GM21723 (cell line): Measurements from ENCODE around the gene GPR31.

Experiments used
- ATAC-seq: cut with Tn5 transposase; IDR thresholded peaks from one replicate; pipeline ENCODE4 v1.9.1; 2021; ENCODE audit warnings: mild to moderate bottlenecking, moderate library complexity; ENCODE audit not compliant: unreplicated experiment

Gene GPR31

DNA sequence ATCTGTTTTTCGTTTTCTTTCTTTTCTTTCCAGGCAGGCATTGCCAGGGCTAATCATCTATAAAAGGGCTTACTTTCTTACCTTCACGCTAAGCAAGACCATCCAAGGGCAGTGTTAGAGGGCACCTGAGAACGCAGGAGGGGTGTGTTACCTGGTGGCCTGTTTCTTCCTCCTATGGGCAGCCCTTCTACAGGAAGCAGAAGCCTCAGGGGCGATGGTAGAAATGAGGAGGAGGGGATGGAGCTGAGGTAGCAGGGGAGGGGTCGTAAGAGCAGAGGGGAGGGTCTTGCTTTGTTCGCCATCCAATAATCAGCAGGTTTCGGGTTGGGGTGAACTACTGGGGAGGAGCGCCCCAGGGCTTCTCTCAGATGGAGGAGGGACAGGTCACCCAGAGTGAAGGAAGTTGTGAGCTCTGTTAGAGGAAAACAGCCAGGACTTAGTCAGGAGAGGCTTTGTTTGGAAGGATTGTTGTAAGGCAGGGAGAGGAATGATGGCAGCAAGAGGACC, 36.4 kb downstream of the GPR31 start:
- peak; percentile 1 for ATAC-seq

DNA sequence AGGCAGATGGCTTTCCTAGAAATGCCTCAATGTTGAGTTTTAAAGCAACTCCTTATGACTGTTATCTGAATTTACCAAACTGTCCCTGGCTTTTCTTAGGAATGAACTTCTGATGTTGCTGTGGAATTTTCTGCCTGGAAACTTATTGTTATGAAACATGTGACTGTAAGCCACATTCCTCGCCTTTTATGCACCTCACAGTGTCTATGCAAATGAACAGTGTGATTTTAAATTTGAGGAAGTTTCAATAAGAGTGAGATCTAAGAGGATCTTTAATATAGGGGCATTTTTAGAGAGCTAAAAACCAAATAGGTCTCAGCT, 37.2 kb downstream of the GPR31 start:
- ATAC-seq: no peak

DNA sequence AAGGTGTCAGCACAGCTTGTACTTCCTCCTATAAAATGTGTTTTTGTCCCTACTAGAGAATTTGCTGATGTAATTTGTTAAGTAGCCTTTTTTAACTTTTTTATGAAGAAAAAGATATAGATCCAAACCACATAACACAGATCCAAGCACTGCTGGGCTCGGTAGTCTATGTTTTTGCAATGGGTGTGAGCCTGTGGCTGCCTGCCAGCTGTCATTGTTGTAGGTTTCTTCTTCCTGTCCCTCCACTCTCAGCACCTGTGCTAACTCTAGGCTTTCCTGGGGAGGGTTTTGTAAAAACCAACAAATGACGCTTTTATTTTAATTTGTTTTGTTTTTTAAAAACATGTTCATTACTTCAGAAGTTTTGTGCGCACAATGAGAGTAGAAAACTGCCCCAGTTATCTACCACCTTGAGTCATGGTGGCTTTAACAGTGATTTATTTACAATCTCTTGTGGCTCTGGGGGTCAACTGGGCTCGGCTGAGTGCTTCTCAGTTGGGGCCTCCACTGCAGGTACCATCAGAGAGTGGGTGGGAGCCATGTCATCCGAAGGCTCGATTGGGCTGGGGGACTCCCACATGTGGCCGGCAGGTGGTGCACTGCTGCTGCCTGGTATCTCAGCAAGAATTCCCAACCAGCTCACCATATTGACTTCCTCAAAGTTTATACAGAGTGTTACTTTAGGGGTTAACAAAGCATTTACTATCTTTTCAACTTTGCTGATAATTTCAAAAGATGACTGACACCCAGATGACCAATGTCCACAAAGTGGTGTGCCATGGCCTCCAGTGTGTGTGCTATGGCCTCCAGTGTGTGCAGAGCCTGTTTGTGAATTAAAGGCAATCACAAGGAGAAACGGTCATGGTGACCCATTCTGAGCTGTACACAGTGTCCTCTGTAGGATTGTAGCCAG, 37.9 kb downstream of the GPR31 start:
- no peak for ATAC-seq

DNA sequence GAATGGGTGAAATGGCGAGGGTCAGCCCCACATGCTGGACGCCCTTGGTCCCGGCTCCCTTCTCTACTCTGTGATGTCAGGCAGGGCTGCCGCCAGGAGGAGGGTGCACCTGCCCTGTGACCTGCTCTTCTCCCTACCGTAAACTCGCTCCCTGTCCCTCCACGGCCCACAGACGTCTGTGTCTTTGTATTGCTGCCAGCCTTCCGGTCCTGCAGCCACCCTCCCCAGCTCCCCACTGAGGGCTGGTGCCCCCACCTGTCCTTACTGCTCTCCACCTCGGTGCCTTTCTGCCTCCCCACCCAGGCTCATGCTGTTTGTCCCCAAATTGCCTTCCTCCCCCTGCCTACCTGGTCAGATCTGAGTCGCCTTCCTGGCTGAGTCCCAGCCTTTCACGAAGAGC, 38.9 kb downstream of the GPR31 start:
- ATAC-seq: no peak

DNA sequence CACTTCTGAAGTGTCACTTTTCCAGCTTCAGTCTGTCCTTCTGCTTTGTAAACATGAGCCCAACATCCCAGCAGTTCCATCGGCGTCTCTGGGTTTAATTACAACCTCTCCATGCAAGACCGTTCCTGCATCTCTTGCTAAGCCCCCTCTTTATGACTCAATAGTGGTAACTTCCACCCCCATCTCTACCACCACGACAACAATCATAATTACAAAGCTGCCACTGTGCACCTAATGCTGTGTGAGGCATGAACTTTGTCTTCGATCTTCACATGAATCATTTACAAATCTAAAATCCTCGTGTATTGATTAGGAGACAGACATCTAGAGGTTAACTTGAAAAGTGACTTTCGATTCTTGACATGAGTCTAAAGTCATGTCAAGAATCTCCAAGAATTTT, 39.8 kb downstream of the GPR31 start:
- no peak for ATAC-seq

DNA sequence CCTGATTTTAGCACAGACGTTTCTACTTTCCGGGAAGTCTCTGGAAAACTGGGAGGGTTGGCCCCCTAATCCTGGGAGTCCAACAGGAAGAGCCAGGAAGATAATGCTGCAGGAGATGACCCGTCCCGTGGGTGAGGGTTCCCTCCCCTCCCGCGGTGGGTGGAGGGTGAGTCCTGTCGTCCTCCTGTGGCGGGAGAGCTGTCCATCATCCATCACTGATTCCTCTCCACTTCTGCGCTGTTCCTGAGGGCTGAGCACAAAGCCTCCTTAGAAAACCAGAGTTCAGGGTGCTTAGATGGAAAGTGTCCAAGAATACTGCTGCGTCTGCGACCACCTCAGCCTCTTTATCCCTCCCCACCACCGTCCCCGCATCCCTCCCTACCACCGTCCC, 40.9 kb downstream of the GPR31 start:
- no peak for ATAC-seq

DNA sequence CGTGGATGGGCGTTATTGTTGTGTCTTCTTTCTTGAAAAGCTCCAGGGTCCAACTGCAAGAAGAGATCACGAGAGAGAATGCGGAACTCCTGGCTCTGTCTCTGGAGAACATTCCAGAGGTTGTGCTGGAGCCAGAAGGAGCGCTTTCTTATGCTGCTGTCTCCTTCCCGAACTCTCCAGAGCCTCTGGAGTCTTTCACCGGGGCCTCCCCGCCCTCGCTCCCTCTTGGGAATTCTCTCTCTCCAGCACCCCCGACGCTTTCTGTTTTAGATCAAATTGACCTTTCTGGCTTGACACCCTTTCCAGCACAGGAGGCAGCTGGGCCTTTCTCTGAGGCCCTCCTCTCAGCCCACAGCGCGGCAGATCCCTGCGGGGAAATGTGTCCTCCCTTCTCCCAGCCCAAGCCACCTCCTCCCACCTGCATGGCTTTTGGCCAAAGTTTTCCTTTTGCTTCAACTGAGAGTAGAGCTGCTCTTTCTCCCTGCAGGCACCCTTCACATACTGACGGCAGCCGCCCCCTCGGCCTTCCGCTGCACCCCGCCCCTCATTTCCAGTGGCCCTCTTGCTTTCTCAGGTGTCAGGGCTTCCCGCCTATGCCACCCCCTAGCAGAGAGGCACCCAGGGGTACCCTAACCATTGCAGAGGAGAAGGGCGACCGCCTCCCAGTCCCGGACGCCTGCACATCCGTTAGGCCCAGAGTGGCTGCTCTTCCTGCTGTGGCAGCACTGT, 41.5 kb downstream of the GPR31 start:
- ATAC-seq: no peak

DNA sequence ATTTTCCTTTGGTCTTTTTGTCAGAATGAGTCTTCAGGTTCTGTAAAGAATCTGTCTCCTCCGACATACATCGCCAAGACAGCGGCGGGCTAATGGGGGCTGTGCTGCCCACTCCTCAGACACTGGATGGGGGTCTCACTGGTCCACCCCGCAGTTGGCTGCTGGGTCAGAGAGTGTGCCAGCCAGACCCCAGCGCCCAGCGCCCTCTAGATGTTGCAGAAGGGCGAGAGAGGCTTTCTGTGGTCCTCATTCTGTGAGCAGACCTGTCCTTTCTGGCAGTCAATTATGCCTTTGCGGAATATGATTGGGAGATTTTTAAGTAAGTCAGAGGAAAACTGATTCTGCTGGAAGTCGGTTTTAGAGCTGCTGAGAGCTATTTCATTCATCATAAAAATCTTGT, 42.7 kb downstream of the GPR31 start:
- no peak for ATAC-seq

DNA sequence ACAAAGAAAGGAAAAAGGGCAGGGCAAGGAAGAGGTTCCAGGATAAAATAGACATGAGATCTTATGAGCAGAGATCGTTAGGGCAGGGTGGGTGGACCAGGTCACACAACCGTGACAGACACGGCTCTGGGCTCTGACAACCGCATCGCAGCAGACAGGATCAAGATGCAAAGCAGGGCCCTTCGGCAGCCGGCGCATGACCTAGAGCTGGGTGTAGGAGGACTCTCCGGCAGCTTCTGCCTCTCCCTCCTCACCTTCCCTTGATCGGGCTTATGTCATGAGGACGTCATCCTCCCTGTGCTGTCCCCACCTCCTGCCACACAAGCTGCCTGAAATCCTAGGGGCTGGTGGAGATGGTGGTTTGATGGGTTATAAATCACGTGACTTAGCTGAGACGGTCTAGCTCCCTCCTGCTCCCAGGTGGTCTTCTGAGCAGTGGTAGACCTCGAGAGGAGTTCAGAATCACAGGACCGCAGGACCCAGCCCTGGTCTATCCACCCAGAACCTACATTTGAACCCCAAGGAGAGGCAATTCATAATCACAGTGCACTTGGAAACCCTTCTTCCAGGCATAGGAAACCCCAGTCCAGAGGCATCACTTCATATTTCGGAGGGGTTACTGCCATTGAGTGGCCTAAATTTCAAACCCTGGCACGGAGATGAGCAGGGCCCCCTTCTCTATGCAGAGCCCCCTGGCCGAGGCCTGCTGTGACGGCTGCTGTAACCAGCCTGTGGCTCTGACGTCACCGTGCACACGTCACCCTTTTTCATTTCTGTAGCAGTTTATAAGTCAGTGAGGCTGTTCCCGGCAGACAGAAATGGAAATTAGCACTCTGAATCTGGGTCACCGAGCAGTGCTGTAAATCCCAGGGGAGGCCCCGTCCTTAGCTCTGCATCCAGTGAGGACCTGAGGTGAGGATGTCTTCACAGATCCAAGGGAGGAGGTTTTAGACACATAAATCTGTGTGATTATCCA, 43.6 kb downstream of the GPR31 start:
- ATAC-seq: peak; percentile 86

DNA sequence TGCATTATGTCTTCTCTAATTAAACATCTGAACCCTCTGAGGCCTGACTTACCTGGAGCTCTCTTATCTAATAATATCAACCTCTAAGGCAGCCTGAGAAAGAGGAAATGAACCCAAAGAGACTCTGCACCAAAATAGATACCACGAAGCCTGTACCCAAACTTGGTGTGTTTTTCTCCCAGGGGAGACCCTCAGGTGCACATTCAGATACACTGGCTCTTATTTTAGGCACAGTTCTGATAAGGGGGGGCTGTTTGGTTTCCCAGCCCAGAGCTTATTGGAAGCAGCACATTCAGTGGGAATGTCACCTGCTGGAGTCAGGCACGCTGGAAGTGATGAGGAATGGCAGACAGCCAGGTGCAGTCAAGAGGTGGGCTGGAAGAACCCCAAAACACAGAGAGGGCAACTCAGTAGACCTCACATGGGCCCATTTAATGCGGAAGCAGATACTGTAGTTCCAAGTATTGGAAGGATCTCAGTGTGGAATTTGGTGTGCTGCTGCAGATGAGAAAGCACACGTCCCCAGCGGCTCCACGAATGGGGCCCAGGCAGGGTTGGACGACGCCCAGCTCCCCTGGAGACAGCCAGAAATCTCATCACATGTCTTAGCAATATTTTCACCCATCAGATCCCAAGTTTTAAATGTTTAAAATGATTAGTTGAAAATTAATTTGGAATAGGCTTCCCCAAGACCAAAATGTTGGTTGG, 44.6 kb downstream of the GPR31 start:
- ATAC-seq: peak; percentile 59

DNA sequence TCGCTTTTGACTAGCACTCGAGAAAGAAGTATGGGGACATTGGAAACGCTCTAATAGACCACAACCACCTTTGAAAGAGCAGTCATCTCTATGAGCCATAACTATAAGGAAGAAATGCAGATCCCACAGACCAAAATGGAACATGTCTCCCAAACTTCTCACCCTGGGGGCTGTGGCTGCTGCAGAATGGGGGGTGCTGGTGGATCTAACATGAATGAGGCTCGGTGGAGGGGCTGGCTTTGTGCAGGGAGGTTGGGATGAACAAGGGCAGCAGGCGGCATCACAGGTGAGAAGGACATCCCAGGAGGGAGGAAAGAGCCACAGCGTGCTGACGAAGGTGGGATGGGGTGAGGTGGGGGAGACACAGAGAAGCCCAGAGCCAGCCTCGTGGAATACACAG, 45.4 kb downstream of the GPR31 start:
- no peak for ATAC-seq

DNA sequence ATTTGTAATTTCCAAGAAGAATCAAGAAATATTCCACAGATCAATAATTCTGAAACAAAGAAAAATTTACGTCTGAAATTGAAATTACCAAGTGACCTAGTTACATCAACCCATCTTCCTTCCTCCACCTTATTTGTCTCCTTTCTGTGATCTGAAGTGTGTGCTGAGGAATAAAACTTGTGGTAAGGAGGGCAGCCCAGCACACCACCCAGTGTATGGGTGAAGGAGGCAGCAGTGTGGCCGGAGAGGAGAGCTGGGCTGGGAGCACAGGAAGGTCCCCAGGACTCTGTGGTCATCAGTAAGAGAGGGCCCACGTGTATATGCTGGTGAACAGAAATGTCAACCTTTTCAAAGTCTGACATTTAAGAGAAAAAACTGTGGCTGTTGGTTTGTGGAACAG, 46.2 kb downstream of the GPR31 start:
- no peak for ATAC-seq

DNA sequence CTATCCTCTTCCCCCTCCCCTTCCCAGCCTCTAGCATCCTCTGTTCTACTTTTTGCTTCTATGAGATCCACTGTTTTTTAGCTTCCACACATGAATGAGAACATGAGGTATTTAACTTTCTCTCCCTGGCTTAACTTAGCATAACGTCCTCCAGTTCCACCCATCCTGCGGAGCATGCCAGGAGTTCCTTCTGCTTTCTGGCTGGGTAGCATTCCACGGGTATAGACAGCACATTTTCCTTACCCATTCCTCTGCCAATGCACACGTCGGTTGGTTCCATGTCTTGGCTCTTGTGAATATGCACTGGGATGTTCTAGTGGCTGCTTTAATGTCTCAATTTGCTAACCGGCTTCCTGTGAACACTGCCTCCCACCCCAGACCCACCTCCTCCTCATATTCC, 48.1 kb downstream of the GPR31 start:
- ATAC-seq: no peak

DNA sequence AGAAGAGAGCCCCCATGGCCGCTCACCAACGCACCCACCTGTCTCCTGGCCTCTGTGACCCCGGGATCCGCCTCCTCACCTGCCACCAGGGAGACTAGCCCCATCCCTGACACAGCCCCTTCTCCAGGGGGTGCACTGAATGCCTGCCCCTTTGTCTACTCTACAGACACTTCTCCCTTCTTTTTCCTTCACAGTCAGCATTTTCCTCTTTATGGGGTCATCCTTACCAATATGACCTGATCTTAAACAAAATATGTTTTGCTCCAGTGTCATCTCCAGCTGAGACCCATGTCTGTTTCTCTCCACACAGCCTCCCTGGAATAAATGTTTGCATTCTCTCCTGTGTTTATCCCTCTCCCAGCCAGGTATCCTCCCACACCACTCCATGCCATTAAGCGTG, 49.5 kb downstream of the GPR31 start:
- ATAC-seq: no peak

DNA sequence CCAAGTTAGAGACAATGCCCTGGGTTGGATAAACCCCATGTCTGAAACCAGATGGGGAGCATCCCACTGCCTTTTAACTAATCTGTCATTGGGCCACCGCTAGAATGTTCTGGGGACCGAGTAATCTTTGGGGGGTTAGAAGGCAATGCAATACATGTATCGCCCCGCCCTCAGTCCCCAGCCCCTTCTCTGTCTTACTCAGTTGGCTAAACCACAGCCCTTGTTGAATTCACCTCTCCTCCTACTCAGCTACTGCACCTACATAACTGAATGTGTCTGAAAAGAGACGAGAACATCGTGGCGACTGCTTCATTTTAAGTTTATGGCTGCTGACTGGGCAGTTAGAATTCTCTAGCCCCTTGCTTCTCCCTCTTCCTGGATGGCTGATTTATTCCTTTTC, 50.0 kb downstream of the GPR31 start:
- ATAC-seq: no peak

DNA sequence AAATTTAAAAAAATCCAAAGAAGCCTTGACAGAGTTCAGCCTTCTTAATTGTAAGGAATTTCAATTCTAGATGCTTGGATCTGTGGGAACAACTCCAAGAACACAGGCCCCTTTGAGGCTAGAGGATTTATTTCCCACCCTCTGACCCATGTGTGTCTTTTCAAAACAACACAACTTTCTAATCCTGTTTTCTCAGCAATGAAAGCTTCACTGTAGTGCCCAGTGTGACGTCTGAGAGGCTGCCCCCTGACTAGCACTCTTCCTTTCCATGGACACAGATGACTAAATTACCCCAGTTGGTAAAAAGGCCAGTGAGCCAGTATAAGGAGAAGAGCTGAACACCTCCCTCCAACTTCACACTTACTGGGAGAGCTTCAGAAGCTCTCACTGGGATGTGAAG, 51.4 kb downstream of the GPR31 start:
- no peak for ATAC-seq
